ENCODE data around the gene NXPH1. TPM values are rescaled to one million over a fixed set of nuclear protein-coding genes. Genes with fewer than 3 reads are reported as not detected.
A peak's percentile ranks its signal among the peaks of the same experiment; 100 is the strongest.

Gene NXPH1
- total RNA-seq, 4 donors from 2014 or later, result not detected

DNA sequence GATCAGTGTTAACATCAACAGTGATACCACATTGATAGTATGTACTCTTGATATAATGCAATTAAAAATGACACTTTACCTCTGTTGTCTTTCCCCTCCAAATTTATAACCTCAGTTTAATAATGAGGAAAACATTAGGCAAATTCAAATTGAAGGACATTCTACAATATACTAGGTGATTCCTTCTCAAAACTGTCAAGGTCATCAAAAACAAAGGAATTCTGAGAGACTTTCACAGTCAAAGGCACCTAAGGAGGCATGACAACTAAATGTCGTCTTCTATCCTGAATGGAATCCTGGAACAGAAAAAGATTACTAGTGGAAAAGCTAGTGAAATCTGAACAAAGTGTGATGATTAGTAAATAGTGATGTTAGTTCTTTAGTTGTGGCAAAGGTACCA, 22.3 kb upstream of the NXPH1 start:
- no peak for TF ChIP-seq POLR2AphosphoS5 (IDR thresholded peaks at IDR 0.05)
- no peak for TF ChIP-seq POLR2A (IDR thresholded peaks at IDR 0.05; ENCODE audit: low read depth)
- TF ChIP-seq, protein P1, sequence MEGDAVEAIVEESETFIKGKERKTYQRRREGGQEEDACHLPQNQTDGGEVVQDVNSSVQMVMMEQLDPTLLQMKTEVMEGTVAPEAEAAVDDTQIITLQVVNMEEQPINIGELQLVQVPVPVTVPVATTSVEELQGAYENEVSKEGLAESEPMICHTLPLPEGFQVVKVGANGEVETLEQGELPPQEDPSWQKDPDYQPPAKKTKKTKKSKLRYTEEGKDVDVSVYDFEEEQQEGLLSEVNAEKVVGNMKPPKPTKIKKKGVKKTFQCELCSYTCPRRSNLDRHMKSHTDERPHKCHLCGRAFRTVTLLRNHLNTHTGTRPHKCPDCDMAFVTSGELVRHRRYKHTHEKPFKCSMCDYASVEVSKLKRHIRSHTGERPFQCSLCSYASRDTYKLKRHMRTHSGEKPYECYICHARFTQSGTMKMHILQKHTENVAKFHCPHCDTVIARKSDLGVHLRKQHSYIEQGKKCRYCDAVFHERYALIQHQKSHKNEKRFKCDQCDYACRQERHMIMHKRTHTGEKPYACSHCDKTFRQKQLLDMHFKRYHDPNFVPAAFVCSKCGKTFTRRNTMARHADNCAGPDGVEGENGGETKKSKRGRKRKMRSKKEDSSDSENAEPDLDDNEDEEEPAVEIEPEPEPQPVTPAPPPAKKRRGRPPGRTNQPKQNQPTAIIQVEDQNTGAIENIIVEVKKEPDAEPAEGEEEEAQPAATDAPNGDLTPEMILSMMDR (IDR thresholded peaks at IDR 0.05), result no peak
- no peak for TF ChIP-seq EP300 (IDR thresholded peaks at IDR 0.05)
- H3K36me3 ChIP-seq, result no peaks in the 10 kb centered on the region

GRCh38 chr7:8413600-8413999, 19.8 kb upstream of the NXPH1 start:
- WGBS, result 77% methylated on average over 4 of the region's 4 CpGs
- H3K4me3 ChIP-seq, result no peak overlapping the region
- no peak overlapping the region for H3K27ac ChIP-seq (replicated peaks in 1 of 4)
- TF ChIP-seq POLR2A (IDR thresholded peaks at IDR 0.05; ENCODE audit: low read depth) (no peak), EP300 (IDR thresholded peaks at IDR 0.05) (no peak)
- H3K4me1 ChIP-seq, result no peaks in the 10 kb centered on the region
- intact Hi-C loops (cut with DNase I), result no loop called here
- H3K27me3 ChIP-seq, result peaks cover 0 to 9% (median 0%) of the 10 kb centered on the region in 4 donors
- no peaks in the 10 kb centered on the region for H3K9me3 ChIP-seq
- DNase-seq (ENCODE audit: extremely low spot score), result no peak
- H3K36me3 ChIP-seq, result no peaks in the 10 kb centered on the region

More for the DNA sequence above, 22.3 kb upstream of the NXPH1 start:
- intact Hi-C loops (cut with DNase I), result no loop called here
- no peak overlapping the region for H3K27ac ChIP-seq (replicated peaks in 1 of 4)
- DNase-seq (ENCODE audit: extremely low spot score), result no peak
- H3K27me3 ChIP-seq, result peaks cover 0 to 6% (median 0%) of the 10 kb centered on the region in 4 donors
- H3K9me3 ChIP-seq, result no peaks in the 10 kb centered on the region
- H3K4me3 ChIP-seq, result no peak overlapping the region
- no peaks in the 10 kb centered on the region for H3K4me1 ChIP-seq
- WGBS, result 85% methylated on average over 1 of the region's 1 CpG

DNA sequence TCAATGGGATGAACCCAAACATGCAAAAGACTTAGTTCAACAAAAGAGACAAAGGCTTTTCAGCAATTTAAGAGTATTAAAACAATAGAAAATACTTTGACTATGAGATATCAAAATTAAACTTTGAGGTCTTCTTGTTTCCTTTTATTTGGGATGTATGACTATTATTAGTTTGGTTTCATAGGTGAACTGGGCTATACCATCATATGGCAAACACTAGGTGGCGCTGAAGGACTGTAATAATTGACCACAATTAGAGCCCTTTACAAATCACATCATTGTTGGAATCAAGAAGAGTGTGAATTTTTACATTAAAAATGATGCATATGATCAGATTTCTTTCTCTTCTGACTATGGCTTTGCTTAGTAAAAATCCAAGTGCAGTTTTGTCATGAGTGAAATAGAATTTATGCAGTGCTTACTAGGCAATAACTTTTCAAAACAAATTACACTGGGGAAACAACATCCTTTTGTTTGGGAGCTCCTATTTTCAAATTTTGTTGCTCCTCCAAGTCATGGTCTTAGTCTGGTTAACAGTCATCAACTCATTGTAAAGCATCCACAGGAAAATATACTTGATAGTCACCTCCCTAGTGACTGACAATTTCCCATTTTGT, 14.7 kb upstream of the NXPH1 start:
- Histone ChIP-seq H3K4me3 (no peak overlapping the region), H3K36me3 (no peaks in the 10 kb centered on the region), H3K27me3 (peaks cover 0 to 10% (median 0%) of the 10 kb centered on the region in 4 donors), H3K27ac (replicated peaks in 1 of 4) (no peak overlapping the region), H3K4me1 (no peaks in the 10 kb centered on the region), H3K9me3 (no peaks in the 10 kb centered on the region)
- TF ChIP-seq, protein P1 (IDR thresholded peaks at IDR 0.05), result peak; percentile 55 to 72 (median 58)
- no peak for TF ChIP-seq POLR2AphosphoS5 (IDR thresholded peaks at IDR 0.05)
- WGBS, result 0% methylated on average over 1 of the region's 1 CpG
- intact Hi-C loops (cut with DNase I), result loop anchor here (5.0 kb wide), 1 partner anchor 1994 kb away; no protein-coding TSS in a partner anchor
- DNase-seq (ENCODE audit: extremely low spot score), result no peak

- H3K36me3 ChIP-seq, result no peaks in the 10 kb centered on the region
- no peak for DNase-seq (ENCODE audit: extremely low spot score)
- no peak overlapping the region for H3K4me3 ChIP-seq
- TF ChIP-seq POLR2AphosphoS5 (IDR thresholded peaks at IDR 0.05) (no peak), EP300 (IDR thresholded peaks at IDR 0.05) (no peak), POLR2A (IDR thresholded peaks at IDR 0.05; ENCODE audit: low read depth) (no peak)
- TF ChIP-seq, protein P1 (IDR thresholded peaks at IDR 0.05), result no peak
- no peak overlapping the region for H3K27ac ChIP-seq (replicated peaks in 1 of 4)
- 60% methylated on average over 1 of the region's 1 CpG for WGBS
- H3K27me3 ChIP-seq, result peaks cover 0 to 27% (median 0%) of the 10 kb centered on the region in 4 donors
- H3K9me3 ChIP-seq, result no peaks in the 10 kb centered on the region
- no peaks in the 10 kb centered on the region for H3K4me1 ChIP-seq
- intact Hi-C loops (cut with DNase I), result no loop called here
These were observed 11.2 kb upstream of the NXPH1 start for GRCh38 chr7:8422177-8422576.

DNA sequence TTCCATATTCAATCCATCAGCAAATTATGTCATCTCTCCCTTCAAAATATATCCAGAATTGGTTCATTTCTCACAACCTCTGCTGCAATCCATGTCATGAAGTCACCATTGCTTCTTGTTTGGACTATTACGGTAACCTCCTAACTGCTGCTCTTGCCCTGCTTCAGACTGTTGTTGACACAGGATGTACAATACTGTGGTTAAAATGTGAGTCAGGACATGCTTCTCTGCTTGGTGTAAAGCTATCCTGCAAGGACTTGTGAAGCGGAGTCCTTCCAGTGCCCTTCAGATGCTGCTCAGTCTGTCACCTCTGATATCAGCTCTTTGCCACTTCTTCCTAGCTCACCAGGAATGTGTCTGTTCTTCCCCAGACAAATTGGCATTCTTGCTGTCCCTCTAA, 10.4 kb upstream of the NXPH1 start:
- 83% methylated on average over 2 of the region's 2 CpGs for WGBS

More for the DNA sequence above, 10.4 kb upstream of the NXPH1 start:
- H3K4me1 ChIP-seq, result no peaks in the 10 kb centered on the region
- H3K9me3 ChIP-seq, result no peaks in the 10 kb centered on the region
- no peaks in the 10 kb centered on the region for H3K36me3 ChIP-seq
- intact Hi-C loops (cut with DNase I), result no loop called here
- peaks cover 0 to 24% (median 0%) of the 10 kb centered on the region in 4 donors for H3K27me3 ChIP-seq
- H3K27ac ChIP-seq (replicated peaks in 1 of 4), result no peak overlapping the region
- DNase-seq (ENCODE audit: extremely low spot score), result no peak
- no peak overlapping the region for H3K4me3 ChIP-seq
- TF ChIP-seq POLR2AphosphoS5 (IDR thresholded peaks at IDR 0.05) (no peak), EP300 (IDR thresholded peaks at IDR 0.05) (no peak), POLR2A (IDR thresholded peaks at IDR 0.05; ENCODE audit: low read depth) (no peak)
- TF ChIP-seq, protein P1 (IDR thresholded peaks at IDR 0.05), result no peak
